ENCODE data around the gene VWA7. TPM values are rescaled to one million over a fixed set of nuclear protein-coding genes. Genes with fewer than 3 reads are reported as not detected.

VWA7 gene
- total RNA-seq, 2 donors from 2014 or later, result 6.1 to 10.1 TPM

GRCh38 chr6:31723980-31724691, 53.0 kb downstream of the VWA7 start:
- intact Hi-C loops (cut with DNase I), result no loop called here
- DNase-seq, result no peak
- Histone ChIP-seq H3K4me1 (peaks cover 13% of the 10 kb centered on the region), H3K9me3 (no peaks in the 10 kb centered on the region), H3K27me3 (no peaks in the 10 kb centered on the region), H3K4me3 (no peak overlapping the region), H3K27ac (no peak overlapping the region), H3K36me3 (no peaks in the 10 kb centered on the region), H3K9ac (ENCODE audit: low read depth in 2 of 2, low read length in 2 of 2) (no peak overlapping the region)
- TF ChIP-seq CTCF (IDR thresholded peaks at IDR 0.05), result no peak

- intact Hi-C loops (cut with DNase I), result no loop called here
- Histone ChIP-seq H3K27me3 (no peaks in the 10 kb centered on the region), H3K27ac (no peak within 1 kb of the TSS), H3K36me3 (no peaks in the 10 kb centered on the region), H3K9ac (ENCODE audit: low read depth in 2 of 2, low read length in 2 of 2) (no peak within 1 kb of the TSS), H3K4me3 (no peak within 1 kb of the TSS), H3K9me3 (no peaks in the 10 kb centered on the region), H3K4me1 (peaks cover 13% of the 10 kb centered on the region)
- TF ChIP-seq CTCF (IDR thresholded peaks at IDR 0.05), result no peak
- no peak for DNase-seq
Measured at GRCh38 chr6:31723245-31723979, 53.7 kb downstream of the VWA7 start, which contains the start of gene MPIG6B. MPIG6B (plus strand) TSS chr6:31723373; CDS start chr6:31723384, 11 bp downstream.

GRCh38 chr6:31722173-31722572, 55.0 kb downstream of the VWA7 start:
- no peak for DNase-seq
- Histone ChIP-seq H3K4me1 (peaks cover 6% of the 10 kb centered on the region), H3K27ac (no peak overlapping the region), H3K4me3 (no peak overlapping the region), H3K27me3 (no peaks in the 10 kb centered on the region), H3K36me3 (no peaks in the 10 kb centered on the region), H3K9ac (ENCODE audit: low read depth in 2 of 2, low read length in 2 of 2) (no peak overlapping the region), H3K9me3 (no peaks in the 10 kb centered on the region)
- intact Hi-C loops (cut with DNase I), result no loop called here
- TF ChIP-seq CTCF (IDR thresholded peaks at IDR 0.05), result no peak

- Histone ChIP-seq H3K4me1 (no peaks in the 10 kb centered on the region), H3K9ac (ENCODE audit: low read depth in 2 of 2, low read length in 2 of 2) (no peak within 1 kb of the TSS), H3K9me3 (no peaks in the 10 kb centered on the region), H3K4me3 (no peak within 1 kb of the TSS), H3K27ac (no peak within 1 kb of the TSS), H3K36me3 (no peaks in the 10 kb centered on the region), H3K27me3 (no peaks in the 10 kb centered on the region)
- DNase-seq, result no peak
- no peak for TF ChIP-seq CTCF (IDR thresholded peaks at IDR 0.05)
- intact Hi-C loops (cut with DNase I), result no loop called here
Measured at GRCh38 chr6:31721351-31722020, 55.6 kb downstream of the VWA7 start, which contains the start of gene LY6G6C. LY6G6C (minus strand) TSS chr6:31721746; CDS start chr6:31721679, 67 bp downstream.

- no peak overlapping the region for H3K9ac ChIP-seq (ENCODE audit: low read depth in 2 of 2, low read length in 2 of 2)
- H3K4me1 ChIP-seq, result no peaks in the 10 kb centered on the region
- no peak for TF ChIP-seq CTCF (IDR thresholded peaks at IDR 0.05)
- no peaks in the 10 kb centered on the region for H3K9me3 ChIP-seq
- intact Hi-C loops (cut with DNase I), result no loop called here
- H3K4me3 ChIP-seq, result no peak overlapping the region
- no peaks in the 10 kb centered on the region for H3K36me3 ChIP-seq
- no peak overlapping the region for H3K27ac ChIP-seq
- no peaks in the 10 kb centered on the region for H3K27me3 ChIP-seq
- DNase-seq, result no peak
Measured at GRCh38 chr6:31720196-31720770, 56.8 kb downstream of the VWA7 start.

All from colonic mucosa (tissue), 4 donors.